COLO668 (cell line): ENCODE results near the gene RNF4.
A peak's percentile ranks its signal among the peaks of the same experiment; 100 is the strongest.
"Not testable (repeated sequence)": the region's sequence is repeated elsewhere in the genome, so short reads cannot be mapped to it uniquely, and the experiment has no call there.

Source experiments
- DNase-seq: peaks from one replicate; lab custom pipeline; 2025; ENCODE audit not compliant: unreplicated experiment; lab: John Stamatoyannopoulos, UW

Gene RNF4, protein sequence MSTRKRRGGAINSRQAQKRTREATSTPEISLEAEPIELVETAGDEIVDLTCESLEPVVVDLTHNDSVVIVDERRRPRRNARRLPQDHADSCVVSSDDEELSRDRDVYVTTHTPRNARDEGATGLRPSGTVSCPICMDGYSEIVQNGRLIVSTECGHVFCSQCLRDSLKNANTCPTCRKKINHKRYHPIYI

DNA sequence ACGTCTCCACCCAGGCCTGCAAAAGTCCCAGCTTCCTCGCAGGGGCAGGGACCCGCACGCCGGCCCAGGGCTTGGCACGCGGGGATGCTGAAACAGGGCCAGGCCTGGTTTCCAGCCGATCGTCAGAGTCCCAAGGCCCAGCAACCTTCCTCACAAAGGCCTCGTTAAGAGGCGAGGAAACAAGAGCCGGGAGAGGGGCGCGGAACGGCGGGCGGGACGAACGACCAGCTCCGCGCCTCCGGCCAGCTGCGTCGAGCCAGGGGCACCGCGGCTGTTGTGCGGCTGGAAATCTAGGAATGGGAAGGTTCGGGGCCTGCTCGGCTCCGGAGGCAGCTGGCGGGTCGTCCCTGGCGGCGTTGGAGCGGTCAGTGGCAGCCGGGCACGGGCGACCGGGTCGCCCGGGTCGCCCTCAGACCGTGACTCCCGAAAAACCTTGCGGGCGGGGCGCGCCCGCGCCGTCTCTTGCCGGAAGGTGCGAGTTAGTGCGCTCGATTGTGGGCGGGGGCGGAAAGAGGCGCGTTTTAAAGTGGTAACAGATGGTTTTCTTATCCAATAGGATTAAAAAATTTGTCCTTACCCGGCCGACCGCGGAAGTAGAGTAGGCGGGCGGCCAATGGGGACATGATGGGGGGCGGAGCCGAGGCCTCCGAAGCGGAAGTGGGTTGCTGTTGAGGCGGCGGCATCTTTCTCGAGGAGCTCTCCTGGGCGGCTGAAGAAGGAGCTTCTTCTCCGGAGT is at the start of gene RNF4:
RNF4 (plus strand) TSS at position 651 of the 736 bp plus-strand sequence. CDS start 21,388 bp downstream, outside the sequence.
- DNase-seq: peak; percentile 96

DNA sequence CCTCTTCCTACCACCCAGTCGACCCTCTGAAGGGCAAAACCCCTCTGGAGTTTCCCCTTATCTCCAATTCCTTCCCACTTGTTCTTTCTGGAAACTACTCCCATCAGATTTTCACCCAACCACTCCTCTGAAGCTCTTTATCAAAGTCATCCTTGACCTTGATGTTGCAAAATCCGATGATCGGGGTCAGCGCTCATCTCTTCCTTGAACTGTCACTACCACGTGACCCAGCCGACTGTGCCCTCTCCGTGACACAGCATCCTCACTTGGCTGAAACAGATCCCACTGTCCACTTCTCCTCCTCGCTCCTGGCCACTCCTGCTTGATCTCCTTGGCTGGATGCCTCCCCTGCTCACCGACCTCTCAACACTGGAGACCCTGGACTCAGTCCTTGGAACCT is 49.1 kb upstream of the RNF4 start:
- no peak for DNase-seq

DNA sequence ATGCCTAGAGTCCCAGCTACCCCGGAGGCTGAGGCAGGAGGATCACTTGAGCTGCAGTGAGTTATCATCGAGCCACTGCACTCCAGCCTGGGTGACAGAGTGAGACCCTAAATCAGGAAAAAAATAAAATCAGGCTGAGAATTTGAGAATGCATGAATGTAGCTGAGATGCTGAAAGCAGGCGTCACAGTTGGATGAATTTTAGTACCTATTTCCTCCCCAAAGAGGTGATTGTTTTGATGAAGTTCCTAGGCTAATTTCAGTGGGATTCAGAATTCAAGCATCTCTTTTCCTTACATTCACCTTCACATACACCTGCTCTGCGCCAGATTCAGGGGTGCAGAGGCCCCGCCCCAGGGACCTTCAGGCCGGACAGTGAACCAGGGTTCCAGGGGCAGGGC is 47.0 kb upstream of the RNF4 start:
- no peak for DNase-seq

DNA sequence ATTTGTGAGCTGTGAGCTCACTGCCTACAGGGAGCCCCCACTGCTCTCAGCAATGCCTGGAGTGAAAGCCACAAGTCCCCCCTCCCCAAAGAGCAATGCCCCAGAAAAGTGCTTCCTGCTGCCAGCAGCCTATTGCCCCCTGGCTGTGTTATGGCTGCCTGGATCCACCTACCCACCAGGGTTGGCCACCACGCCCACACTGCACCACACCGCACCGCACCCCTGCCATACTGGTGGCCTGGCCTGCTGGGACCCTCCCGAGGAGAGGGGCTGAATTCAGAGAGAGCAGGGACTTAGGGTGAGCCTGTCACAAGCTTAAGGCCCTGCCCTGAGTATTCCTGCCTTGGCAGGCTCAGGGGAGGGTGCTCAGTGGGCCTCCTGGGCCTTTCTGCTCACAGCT is 45.8 kb upstream of the RNF4 start:
- no peak for DNase-seq

DNA sequence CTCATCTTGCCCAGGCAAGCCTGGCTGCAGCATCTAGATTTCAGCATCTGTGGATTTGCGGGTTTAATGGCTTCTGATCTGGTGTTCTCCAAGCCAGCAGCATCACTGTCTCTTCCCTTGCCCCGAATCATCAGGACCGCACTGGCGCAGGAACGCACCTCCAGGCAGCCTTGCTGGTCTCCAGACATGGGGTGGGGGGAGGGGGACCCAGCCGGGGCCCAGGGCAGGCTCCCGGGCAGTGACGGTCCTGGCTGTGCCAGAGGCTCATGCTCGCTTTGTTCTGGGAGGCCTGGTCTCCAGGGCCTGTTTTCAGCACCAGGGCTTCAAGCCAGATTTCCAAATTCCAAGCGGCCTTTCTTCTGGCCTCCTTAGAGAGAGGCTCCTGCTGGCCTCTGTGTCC is 45.2 kb upstream of the RNF4 start:
- DNase-seq: no peak

DNA sequence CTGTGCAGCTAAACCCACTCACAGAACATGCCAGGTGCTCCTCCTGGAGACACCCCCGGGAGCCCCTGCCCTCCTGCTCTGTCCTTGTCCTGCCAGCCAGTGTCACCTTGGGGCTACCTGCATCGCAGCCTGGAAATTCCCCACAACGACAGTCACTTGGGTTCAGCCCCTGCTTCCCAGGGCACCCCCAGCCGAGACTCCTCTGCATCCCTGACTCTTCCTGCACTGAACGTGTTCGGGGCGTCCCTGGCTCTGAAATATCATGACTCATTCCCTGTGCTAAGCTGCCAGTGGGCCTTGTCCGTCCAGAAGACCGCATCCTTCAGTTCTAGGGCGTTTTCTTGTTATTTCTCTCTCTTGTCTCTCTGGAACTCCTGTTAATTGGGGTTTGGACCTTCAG is 44.3 kb upstream of the RNF4 start:
- no peak for DNase-seq

DNA sequence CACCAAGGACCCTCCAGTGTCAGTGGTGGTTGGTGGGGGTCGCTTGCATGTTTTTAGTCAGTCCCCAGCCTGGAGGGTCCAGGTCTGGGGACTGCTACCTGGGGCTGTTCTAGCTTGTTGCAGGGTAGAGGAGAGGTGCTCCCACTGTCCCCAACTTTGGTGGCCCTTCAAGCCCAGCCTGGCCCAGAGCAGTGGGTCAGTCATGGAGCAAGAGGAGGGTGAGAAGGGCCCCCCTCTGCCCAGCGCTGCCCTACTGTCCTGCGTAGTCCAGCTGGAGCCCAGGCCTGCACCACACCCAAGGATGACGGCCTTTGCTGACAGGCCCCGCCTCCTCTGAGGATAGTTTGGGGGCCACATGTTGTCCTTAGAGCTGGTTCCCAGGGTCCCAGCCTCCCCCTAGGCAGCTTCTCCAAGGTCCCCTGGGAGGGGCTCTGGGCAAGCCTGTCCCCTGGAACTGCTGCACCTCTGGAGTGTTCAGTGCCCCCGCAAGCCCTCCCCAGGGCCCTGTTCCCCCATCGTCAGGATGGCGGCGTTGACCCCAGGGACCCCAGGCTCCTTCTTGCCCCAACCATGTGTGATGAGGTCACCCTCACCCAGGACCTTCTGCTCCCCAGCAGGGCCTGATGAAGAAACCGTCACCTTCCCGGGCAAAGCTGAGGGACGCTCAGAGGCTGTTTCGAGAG is 43.4 kb upstream of the RNF4 start:
- no peak for DNase-seq

DNA sequence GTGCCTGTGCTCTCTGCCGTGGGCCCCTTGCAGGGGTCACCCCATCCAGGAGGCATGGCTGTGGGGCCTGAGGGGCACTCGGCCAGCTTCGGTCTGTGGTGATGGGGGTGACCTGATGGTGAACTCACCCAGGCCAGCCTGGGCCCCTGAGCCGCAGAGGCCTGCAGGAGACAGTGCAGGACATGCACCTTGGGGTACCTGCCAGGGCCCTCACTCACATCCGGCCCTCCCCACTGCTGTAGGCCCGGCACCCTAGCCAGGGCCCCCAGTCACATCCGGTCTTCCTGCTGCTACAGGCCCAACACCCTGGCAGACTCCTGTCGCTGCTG is 42.9 kb upstream of the RNF4 start:
- no peak for DNase-seq

DNA sequence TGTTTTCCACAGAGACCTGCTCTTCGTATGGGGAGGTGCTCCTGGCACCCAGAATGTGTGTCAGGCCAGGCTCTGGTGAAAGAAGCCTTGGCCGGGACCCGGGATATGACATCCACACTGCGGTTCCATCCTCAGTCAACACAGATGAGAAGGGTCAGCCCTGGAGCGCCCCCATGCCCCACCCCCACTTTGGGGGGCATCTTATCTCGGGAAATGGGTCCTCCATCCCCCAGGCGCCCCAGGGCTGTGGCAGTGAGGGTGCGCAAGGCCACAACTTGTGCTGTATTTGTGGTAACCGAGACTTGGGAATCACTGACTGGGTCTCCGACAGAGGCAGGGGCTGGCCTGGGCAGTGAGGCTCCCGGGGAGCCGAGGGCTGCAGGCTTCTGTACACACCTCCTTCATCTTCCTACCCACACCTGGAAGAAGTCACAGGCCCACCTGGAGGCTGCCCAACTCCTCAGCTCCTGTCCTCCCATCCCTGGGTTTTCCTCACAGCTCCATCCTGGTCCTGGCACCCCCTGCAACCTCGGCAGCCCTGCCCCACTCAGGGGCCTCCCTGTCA is 42.1 kb upstream of the RNF4 start:
- no peak for DNase-seq

DNA sequence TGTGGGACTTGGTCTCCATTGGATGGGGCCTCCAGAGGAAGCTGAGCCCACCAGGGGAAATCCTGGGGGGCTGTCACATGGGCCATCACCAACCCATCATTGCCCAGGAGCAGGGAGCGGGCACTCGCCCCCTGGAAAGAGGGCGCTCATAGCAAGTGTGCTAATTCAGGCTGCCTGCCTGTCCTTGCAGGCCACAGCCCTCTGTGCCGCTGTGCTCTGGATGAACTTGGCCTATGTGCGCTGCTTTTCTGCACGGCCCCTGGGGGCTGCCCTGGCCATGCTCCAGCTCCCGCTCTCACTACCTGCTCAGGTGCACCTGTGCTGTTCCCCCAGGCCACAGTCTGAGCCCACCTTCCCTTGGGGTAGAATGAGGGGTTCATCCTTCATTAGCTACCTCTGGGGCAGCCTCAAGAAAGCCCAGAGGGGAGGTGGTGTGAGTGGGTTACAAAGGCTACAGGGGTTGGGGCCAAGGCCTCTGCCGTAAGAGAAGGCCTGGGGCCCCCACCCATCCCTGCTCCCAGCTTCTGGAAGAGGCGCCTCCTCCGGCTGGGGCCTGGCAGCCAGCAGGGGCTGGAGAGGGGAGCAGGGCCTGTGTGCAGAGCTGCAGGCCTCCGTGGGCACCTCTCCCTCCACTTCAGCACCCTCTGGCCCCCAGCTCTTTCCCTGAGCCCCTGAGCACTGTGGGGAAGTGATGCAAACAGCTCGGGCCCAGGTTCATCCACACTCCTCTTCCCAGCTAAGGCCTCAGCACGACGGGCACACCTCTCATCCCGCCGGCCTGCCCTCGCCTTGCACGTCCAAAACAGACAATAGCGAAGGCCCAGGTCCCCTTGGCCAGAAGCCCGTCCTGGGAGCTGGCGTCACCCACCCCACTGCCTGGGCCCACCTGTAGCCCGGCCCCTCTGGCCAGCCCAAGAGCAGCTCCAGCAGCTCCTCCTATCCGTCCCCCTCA is 41.2 kb upstream of the RNF4 start:
- DNase-seq: no peak

DNA sequence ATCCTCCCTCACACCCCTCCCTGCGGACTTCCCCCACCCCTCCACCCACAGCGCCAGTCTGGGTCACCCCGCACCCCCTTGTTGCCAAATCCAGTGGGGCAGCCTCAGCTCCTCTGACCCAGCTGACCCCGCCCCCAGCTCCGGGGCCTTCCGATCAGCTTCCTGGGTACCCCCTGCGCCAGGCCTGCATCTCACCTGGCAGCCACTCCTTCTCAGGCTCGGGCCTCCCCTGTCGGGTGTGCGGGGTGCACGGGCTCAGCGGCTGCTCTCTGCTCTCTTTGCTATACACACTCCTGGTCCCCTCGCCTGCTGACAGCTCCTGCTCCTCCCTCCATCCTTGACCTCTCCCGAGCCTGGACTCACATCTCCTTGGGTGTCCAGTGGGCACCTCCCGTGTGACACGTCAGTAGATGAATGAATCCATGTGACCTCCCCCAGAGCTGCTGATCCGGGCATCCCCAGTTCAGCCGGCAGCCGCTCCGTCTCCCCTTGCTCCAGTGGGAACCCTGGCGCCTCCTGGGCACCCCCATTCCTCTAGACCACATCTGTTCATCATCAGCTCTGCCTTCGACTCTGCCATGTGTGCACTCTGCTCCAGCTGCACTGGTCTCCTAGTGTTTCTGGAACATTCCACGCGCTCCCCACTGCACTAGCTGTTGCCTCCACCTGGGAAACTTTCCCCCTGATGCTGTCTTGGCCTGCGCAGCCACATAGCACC is 40.3 kb upstream of the RNF4 start:
- DNase-seq: no peak

DNA sequence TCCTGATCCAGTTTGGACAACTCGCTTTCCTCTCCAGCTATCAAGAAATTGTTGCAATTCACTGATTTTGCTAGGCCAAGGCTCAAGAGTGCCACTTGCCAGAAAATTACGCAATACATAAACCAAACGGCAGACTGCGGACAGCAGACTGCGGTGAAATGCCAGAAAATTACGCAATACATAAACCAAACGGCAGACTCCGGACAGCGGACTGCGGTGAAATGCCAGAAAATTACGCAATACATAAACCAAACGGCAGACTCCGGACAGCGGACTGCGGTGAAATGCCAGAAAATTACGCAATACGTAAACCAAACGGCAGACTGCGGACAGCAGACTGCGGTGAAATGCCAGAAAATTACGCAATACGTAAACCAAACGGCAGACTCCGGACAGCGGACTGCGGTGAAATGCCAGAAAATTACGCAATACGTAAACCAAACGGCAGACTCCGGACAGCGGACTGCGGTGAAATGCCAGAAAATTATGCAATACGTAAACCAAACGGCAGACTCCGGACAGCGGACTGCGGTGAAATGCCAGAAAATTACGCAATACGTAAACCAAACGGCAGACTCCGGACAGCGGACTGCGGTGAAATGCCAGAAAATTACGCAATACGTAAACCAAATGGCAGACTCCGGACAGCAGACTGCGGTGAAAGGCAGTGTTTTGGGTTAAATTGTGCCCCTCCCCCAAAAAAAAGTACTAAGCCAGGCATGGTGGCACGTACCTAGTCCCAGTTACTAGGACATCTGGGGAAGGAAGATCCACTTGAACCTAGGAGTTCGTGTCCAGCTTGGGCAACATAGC is 38.8 kb upstream of the RNF4 start:
- not testable (repeated sequence) for DNase-seq

DNA sequence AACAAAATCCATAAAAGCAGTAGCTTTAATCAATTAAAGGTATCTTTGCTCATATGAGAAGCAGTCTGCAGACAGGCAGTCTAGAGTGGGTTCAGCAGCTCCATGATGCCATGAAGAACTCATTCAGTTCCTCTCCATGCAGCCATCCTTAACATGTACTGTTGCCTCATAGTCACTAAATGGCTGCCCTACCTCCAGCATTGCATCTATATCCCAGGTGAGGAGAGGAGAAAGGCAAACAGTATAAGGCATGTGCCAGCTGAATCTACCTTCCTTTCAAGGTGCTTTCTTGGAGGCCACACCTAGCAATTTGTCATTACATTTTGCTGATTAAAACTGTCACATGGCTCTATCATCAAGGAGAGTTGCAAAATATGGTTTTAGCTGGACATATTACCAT is 36.9 kb upstream of the RNF4 start:
- no peak for DNase-seq

DNA sequence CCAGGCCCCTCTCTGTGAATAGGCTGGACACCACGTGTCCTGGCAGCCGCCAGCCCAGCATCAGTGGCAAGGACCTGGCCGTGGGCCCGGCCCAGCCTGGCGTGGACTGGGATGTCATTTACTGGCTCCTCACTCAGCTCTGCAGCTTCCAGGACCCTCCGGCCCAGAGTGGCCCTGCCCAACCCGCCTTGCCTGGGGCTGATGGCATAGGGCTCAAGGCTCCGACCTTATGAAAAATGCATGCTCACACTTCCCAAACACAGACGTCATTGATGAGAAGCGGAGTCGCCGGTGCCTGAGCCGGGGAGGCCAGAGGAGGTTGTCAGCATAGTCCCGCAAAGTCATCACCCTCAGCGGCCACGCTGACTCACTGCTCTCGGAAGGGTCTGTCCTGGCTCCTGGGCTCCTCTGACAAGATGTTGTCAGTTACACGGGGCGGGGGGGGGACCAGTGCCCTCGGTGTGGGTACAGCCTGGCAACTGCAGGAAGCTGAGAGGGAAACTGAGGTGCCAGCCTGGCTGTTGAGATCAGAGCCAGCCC is 35.8 kb upstream of the RNF4 start:
- DNase-seq: no peak

DNA sequence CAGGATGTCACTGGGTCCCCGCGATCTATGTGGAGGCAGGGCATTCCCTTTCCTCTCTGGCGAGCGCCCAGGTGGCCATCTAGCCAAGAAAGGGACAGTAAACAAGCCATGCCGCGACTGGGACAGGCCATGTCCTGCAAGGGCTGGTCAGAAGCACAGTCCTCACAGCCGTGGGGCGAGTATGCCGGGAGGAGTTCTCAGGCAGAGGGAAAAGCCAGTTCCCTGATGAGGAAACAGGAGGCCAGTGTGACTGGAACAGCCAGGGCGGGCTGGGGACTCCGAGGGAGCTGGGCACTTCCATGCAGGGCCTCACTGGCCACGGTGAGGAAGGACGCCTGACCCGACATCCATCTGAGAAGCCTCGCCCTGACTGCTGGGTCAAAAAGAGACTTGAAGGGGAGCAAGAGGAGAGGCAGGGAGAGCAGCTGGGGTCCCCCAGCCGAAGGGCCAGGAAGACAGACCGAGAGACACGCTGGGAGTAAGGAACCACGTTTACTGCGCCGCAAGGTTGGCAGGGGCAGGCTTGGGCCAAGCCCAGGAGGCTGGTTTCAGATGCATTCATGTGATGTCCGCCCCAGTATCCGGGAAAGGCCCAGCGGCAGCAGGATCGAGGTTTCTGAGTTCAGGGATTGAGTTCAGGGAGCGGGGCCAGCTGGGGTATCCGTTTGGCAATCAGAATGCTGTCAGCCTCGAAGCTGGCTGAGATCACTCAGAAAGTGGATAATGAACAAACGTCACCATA is 35.1 kb upstream of the RNF4 start:
- no peak for DNase-seq

DNA sequence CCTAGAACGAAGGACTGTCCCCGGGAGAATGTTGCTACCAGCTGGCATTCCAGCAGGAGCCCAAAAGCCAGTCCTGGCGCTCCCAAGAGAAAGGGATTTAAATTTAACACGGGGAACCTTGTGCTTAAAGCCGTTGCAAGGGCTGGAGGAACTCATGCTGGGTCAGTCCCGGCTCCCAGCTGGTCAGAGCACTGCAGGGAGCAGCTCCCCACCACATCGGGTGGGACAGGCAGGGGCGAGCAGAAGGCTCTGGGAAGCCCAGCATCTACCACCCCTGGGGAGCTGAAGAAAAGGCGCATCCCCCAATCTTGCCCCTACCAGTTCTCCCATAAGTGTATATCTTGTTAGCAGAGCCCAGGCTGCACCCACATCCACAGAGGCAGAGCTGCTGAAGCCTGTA is 34.5 kb upstream of the RNF4 start:
- DNase-seq: no peak

DNA sequence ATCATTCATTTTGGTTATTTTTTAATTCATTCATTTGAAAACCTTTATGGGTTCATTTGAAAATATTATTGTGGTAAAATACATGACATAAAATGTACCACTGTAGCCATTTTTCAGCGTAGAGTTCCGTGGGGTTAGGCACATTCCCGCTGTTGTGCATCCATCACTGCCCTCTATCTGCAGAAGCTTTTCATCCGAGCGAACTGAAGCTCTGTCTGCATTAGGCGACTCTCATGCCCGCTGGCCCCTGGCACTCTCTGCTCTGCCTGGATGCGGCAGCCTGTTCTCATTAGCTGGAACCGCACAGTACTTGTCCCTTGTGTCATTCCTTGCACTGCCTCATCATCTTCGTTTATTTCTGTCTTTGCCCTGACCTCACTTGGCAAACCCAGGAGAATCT is 32.6 kb upstream of the RNF4 start:
- peak; percentile 27 for DNase-seq

DNA sequence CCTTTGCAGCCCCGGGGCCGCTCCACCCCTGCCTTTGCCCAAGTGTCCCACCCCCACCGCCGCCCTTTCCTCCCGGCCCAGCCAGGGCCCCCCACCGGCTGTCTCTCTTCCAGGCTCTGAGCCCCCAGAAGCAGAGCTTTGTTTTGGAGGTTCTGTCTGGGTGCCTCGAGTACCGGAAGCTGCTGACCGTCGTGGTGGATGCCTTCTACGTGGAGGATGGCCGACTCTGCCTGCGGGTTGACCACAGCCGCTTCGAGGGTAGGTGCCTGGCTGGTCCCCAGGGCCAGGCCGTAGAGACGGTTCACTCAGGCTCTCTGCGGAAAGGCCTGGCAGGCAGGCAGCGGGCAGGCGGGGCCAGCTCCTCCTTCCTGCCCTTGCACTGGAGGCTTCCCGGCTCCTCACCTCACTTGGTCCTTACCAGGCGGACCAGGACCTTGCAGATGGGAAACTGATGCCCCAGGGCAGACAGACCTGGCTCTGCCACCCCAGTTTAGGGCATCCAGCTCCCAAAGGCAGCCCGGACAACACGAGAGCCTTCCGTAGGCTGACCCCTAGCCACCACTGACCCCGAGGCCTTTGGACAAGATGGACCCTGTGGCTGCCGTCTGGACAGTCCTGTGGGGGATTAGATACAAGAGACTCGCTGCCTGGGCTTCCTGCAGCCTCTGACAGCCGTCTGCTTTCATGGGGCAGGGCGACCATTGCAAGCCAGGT is 32.0 kb upstream of the RNF4 start:
- no peak for DNase-seq
